SK-N-SH treated with all-trans-retinoic acid at 6 μM for 48 hours (cell line): ENCODE results near the gene SOD1.

Experiments
- ATAC-seq: fragments of 200-7000 bp; cut with Tn5 transposase; 3 replicates; pipeline ENCODE4 v1.9.1; 2020; ENCODE audit warnings: mild to moderate bottlenecking, moderate library complexity
- BACH2 ChIP-seq: fragments of 250-450 bp; sonication (Bioruptor Pico); IDR thresholded peaks from 2 replicates; pipeline ENCODE4 v1.9.0; 2021; ENCODE audit warnings: mild to moderate bottlenecking, borderline replicate concordance
- CREB5 ChIP-seq: fragments of 250-450 bp; sonication (Bioruptor Pico); IDR thresholded peaks from 2 replicates; pipeline ENCODE4 v1.5.1; 2020; ENCODE audit warnings: low read depth, mild to moderate bottlenecking, moderate library complexity
- CSDC2 ChIP-seq: fragments of 250-450 bp; sonication (Bioruptor Pico); IDR thresholded peaks from 2 replicates; pipeline ENCODE4 v1.5.0; 2020; ENCODE audit warnings: mild to moderate bottlenecking, moderate library complexity
- CSRNP3 ChIP-seq: fragments of 250-450 bp; sonication (Bioruptor Pico); IDR thresholded peaks from 2 replicates; pipeline ENCODE4 v1.5.1; 2021; ENCODE audit warnings: mild to moderate bottlenecking, moderate library complexity
- ESRRG ChIP-seq: fragments of 250-450 bp; sonication (Bioruptor Pico); IDR thresholded peaks from 2 replicates; pipeline ENCODE4 v1.6.1; 2021; ENCODE audit warnings: mild to moderate bottlenecking
- GLIS3 ChIP-seq: fragments of 250-450 bp; sonication (Bioruptor Pico); IDR thresholded peaks from 2 replicates; pipeline ENCODE4 v1.5.0; 2020; ENCODE audit warnings: mild to moderate bottlenecking, moderate library complexity
- ISL1 ChIP-seq: fragments of 250-450 bp; sonication (Bioruptor Pico); IDR thresholded peaks from 2 replicates; pipeline ENCODE4 v2.1.2; 2022; ENCODE audit warnings: mild to moderate bottlenecking, moderate library complexity
- OSR1 ChIP-seq: fragments of 250-450 bp; sonication (Bioruptor Pico); IDR thresholded peaks from 2 replicates; pipeline ENCODE4 v1.8.0; 2022; ENCODE audit warnings: moderate library complexity, mild to moderate bottlenecking, inconsistent platforms
- PATZ1 ChIP-seq: fragments of 250-450 bp; sonication (Bioruptor Pico); IDR thresholded peaks from 2 replicates; pipeline ENCODE4 v1.8.0; 2020; ENCODE audit warnings: mild to moderate bottlenecking, moderate library complexity, borderline replicate concordance
- POU6F1 ChIP-seq: fragments of 250-450 bp; sonication (Bioruptor Pico); IDR thresholded peaks from 2 replicates; pipeline ENCODE4 v1.8.0; 2021; ENCODE audit warnings: low read depth, mild to moderate bottlenecking, moderate library complexity, borderline replicate concordance
- PPARA ChIP-seq: fragments of 250-450 bp; sonication (Bioruptor Pico); IDR thresholded peaks from 2 replicates; pipeline ENCODE4 v1.5.0; 2020; ENCODE audit warnings: mild to moderate bottlenecking, borderline replicate concordance
- RARB ChIP-seq: fragments of 250-450 bp; sonication (Bioruptor Pico); IDR thresholded peaks from 2 replicates; pipeline ENCODE4 v1.8.0; 2021; ENCODE audit warnings: mild to moderate bottlenecking, moderate library complexity
- SNAI2 ChIP-seq: fragments of 250-450 bp; sonication (Bioruptor Pico); IDR thresholded peaks from 2 replicates; pipeline ENCODE4 v1.5.0; 2020; ENCODE audit warnings: mild to moderate bottlenecking, moderate library complexity
- TCF4 ChIP-seq: fragments of 250-450 bp; sonication (Bioruptor Pico); IDR thresholded peaks from 2 replicates; pipeline ENCODE4 v1.8.0; 2021; ENCODE audit warnings: mild to moderate bottlenecking, moderate library complexity, borderline replicate concordance
- TOX ChIP-seq: fragments of 250-450 bp; sonication (Bioruptor Pico); IDR thresholded peaks from 2 replicates; pipeline ENCODE4 v1.8.0; 2021; ENCODE audit warnings: mild to moderate bottlenecking, moderate library complexity, borderline replicate concordance
- TSHZ2 ChIP-seq: fragments of 250-450 bp; sonication (Bioruptor Pico); IDR thresholded peaks from 2 replicates; pipeline ENCODE4 v1.5.0; 2020; ENCODE audit warnings: mild to moderate bottlenecking, moderate library complexity
- ZC3H10 ChIP-seq: fragments of 250-450 bp; sonication (Bioruptor Pico); IDR thresholded peaks from 2 replicates; pipeline ENCODE4 v1.5.1; 2021; ENCODE audit warnings: mild to moderate bottlenecking, moderate library complexity
- ZFP3 ChIP-seq: fragments of 250-450 bp; sonication (Bioruptor Pico); IDR thresholded peaks from 2 replicates; pipeline ENCODE4 v1.5.0; 2020; ENCODE audit warnings: mild to moderate bottlenecking, moderate library complexity
- ZFP30 ChIP-seq: fragments of 450-650 bp; formaldehyde crosslinking; IDR thresholded peaks from 2 replicates; pipeline ENCODE4 v1.5.0; 2022; ENCODE audit warnings: mild to moderate bottlenecking, moderate library complexity
- ZNF565 ChIP-seq: fragments of 450-650 bp; formaldehyde crosslinking; conservative IDR thresholded peaks from 2 replicates; pipeline ENCODE4 v1.5.0; 2020; ENCODE audit warnings: low read depth, mild to moderate bottlenecking, moderate library complexity
- ZNF70 ChIP-seq: fragments of 450-650 bp; formaldehyde crosslinking; IDR thresholded peaks from 2 replicates; pipeline ENCODE4 v1.5.0; 2020; ENCODE audit warnings: mild to moderate bottlenecking, moderate library complexity
- ZNF8 ChIP-seq: fragments of 450-650 bp; formaldehyde crosslinking; IDR thresholded peaks from 2 replicates; pipeline ENCODE4 v1.5.0; 2020; ENCODE audit warnings: mild to moderate bottlenecking, moderate library complexity

The SOD1 gene

GRCh38 chr21:31713973-31714740 is 54.7 kb downstream of the SOD1 start (continued):
- TF ChIP-seq CSRNP3 (CRISPR knock-in tag): no peak
- no peak for TF ChIP-seq SNAI2 (CRISPR knock-in tag)
- no peak for TF ChIP-seq ZNF8

- TF ChIP-seq GLIS3 (no peak), ISL1 (no peak), ZNF70 (CRISPR knock-in tag) (no peak), PATZ1 (no peak), TSHZ2 (no peak), TOX (no peak), CSDC2 (CRISPR knock-in tag) (no peak), ZC3H10 (CRISPR knock-in tag) (no peak), ZNF8 (no peak), POU6F1 (CRISPR knock-in tag) (no peak), RARB (CRISPR knock-in tag) (no peak), OSR1 (CRISPR knock-in tag) (no peak), CREB5 (CRISPR knock-in tag) (no peak), TCF4 (CRISPR knock-in tag) (no peak), ESRRG (CRISPR knock-in tag) (no peak), CSRNP3 (CRISPR knock-in tag) (no peak), ZFP30 (CRISPR knock-in tag) (no peak), ZNF565 (CRISPR knock-in tag) (no peak), SNAI2 (CRISPR knock-in tag) (no peak)
- peak; percentile 34 for ATAC-seq
Measured at GRCh38 chr21:31714741-31715365, 55.4 kb downstream of the SOD1 start.

GRCh38 chr21:31716106-31716505 is 56.6 kb downstream of the SOD1 start:
- ATAC-seq: no peak
- TF ChIP-seq BACH2 (no peak), PPARA (CRISPR knock-in tag) (no peak), PATZ1 (no peak), CSRNP3 (CRISPR knock-in tag) (no peak), SNAI2 (CRISPR knock-in tag) (no peak), ZFP3 (CRISPR knock-in tag) (no peak)
